Measurements from ENCODE around the gene ZNF775. TPM values are rescaled to one million over a fixed set of nuclear protein-coding genes. Genes with fewer than 3 reads are reported as not detected.

Gene ZNF775
- total RNA-seq, 1 donor from 2014 or later = 4.5 TPM

DNA sequence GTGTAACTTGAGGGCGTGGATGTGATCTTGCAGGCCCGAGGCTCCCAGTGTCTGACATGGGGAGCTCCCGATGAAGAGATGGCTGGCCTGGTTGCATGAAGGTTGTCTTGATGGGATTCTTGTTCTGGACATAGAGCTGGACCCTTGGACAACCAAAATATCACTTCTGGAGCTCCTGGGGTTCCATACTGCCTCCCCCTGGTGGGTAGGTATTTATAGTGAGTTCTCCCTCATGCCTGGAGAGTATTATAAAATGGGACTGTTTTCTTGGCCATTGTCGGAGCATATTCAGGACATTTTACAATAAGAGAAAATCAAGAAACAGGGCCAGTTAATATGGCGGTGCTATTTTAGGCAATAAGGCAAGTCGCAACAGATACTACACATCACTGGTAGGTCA, 38.7 kb downstream of the ZNF775 start:
- no peak overlapping the region for H3K4me3 ChIP-seq
- H3K4me1 ChIP-seq = peaks cover 6% of the 10 kb centered on the region
- H3K36me3 ChIP-seq = no peaks in the 10 kb centered on the region
- H3K9me3 ChIP-seq = no peaks in the 10 kb centered on the region
- ATAC-seq (no peak), DNase-seq (no peak)
- intact Hi-C loops (cut with DNase I) = no loop called here
- H3K27me3 ChIP-seq (ENCODE audit: low read depth) = no peaks in the 10 kb centered on the region
- no peak overlapping the region for H3K27ac ChIP-seq
- TF ChIP-seq, protein P1, sequence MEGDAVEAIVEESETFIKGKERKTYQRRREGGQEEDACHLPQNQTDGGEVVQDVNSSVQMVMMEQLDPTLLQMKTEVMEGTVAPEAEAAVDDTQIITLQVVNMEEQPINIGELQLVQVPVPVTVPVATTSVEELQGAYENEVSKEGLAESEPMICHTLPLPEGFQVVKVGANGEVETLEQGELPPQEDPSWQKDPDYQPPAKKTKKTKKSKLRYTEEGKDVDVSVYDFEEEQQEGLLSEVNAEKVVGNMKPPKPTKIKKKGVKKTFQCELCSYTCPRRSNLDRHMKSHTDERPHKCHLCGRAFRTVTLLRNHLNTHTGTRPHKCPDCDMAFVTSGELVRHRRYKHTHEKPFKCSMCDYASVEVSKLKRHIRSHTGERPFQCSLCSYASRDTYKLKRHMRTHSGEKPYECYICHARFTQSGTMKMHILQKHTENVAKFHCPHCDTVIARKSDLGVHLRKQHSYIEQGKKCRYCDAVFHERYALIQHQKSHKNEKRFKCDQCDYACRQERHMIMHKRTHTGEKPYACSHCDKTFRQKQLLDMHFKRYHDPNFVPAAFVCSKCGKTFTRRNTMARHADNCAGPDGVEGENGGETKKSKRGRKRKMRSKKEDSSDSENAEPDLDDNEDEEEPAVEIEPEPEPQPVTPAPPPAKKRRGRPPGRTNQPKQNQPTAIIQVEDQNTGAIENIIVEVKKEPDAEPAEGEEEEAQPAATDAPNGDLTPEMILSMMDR (IDR thresholded peaks at IDR 0.05) = no peak

DNA sequence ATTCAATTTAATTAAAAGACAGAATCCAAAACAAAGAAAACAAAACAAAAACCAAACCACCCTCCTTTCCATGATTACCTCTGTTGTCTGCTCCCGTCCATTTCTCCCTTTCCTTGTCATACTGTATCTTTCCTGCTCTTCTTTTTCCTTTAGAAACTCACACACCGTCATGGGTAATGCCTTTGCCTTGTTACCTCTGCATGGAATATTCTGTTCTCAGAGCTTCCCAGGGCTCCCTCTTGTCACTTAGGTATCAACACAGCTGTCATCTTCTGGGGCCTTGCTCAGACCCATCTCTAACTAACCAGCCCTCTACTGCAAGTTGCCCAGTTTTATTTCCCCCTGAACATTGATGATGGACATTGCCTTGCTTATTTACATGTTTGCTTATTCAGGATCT, 41.1 kb downstream of the ZNF775 start:
- Histone ChIP-seq H3K36me3 (no peaks in the 10 kb centered on the region), H3K27ac (no peak overlapping the region), H3K27me3 (ENCODE audit: low read depth) (no peaks in the 10 kb centered on the region), H3K9me3 (no peaks in the 10 kb centered on the region), H3K4me3 (no peak overlapping the region), H3K4me1 (peaks cover 6% of the 10 kb centered on the region)
- ATAC-seq (no peak), DNase-seq (no peak)
- TF ChIP-seq, protein P1 (IDR thresholded peaks at IDR 0.05) = no peak
- intact Hi-C loops (cut with DNase I) = no loop called here

DNA sequence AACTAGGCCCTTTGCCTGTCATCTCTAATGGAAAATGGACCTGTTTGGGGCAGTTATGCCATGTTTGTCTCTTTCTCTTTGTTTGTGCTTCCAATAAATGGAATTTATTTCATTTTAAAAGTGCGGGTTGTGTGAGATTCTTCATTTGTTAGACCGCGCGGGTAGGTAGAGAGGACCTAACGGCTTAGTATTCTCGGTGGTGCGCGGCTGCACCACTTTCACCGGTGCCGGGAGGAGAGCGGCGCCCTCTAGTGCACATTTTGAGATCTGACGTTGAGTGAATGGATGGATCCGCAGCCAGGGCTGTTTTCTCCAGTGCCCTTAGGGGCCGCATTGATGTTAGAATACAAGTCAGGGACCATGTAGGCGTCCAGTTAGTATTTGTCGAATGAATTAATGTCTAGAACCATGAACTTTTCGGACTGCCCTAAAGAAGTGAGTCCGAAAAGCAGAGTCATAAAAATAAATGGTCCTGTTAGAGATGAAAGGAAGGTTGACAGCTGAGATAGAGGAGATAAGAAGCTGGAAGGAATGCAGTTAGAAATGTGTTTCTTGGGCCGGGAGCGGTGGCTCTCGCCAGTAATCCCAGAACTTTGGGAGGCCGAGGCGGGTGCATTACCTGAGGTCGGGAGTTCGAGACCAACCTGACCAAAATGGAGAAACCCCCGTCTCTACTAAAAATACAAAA, 42.0 kb downstream of the ZNF775 start:
- Histone ChIP-seq H3K27me3 (ENCODE audit: low read depth) (no peaks in the 10 kb centered on the region), H3K4me3 (no peak overlapping the region), H3K4me1 (peaks cover 6% of the 10 kb centered on the region), H3K36me3 (no peaks in the 10 kb centered on the region), H3K27ac (no peak overlapping the region), H3K9me3 (no peaks in the 10 kb centered on the region)
- intact Hi-C loops (cut with DNase I) = no loop called here
- TF ChIP-seq, protein P1 (IDR thresholded peaks at IDR 0.05) = peak; percentile 86
- peak; percentile 95 to 96 for ATAC-seq
- DNase-seq = peak; percentile 86

DNA sequence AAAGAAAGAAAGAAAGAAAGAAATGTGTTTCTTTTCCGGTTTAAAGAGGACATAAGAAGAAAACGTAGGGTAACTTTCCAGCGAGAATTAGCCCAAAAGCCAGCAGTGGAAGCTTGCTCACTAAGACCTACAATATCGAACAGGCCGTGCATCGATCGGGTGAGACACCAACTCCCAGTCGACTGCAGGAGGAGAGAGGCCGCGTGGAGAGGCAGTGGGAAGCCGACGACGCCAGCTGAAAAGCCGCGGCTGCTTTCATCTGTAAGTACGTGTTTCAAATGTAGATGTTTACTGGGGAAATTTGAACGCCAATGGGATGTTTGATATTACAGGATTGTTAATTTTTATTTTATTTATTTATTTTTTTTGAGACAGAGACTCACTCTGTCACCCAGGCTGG, 42.7 kb downstream of the ZNF775 start:
- no peak for DNase-seq
- intact Hi-C loops (cut with DNase I) = no loop called here
- ATAC-seq = no peak

DNA sequence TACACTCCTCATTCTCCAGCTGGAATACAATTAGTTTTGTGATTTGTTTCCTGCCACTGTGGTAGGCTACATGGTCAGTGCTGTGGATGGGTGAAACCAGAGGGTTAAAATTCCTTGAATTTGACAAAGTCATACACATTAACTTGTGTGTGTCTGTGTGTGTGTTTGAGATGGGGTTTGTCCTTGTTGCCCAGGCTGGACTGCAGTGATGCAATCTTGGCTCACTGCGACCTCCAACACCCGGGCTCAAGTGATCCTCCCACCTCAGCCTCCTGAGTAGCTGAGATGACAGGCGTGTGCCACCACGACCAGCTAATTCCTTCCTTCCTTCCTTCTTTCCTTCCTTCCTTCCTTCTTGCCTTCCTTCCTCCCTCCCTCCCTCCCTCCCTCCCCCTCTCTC, 46.5 kb downstream of the ZNF775 start:
- H3K36me3 ChIP-seq = no peaks in the 10 kb centered on the region
- H3K4me1 ChIP-seq = peaks cover 21% of the 10 kb centered on the region
- no peaks in the 10 kb centered on the region for H3K27me3 ChIP-seq (ENCODE audit: low read depth)
- no peak overlapping the region for H3K4me3 ChIP-seq
- H3K27ac ChIP-seq = no peak overlapping the region
- intact Hi-C loops (cut with DNase I) = no loop called here
- no peak for DNase-seq
- H3K9me3 ChIP-seq = no peaks in the 10 kb centered on the region
- TF ChIP-seq, protein P1 (IDR thresholded peaks at IDR 0.05) = no peak
- ATAC-seq = no peak

More for the DNA sequence above, 42.7 kb downstream of the ZNF775 start:
- H3K4me1 ChIP-seq = peaks cover 6% of the 10 kb centered on the region
- TF ChIP-seq, protein P1 (IDR thresholded peaks at IDR 0.05) = no peak
- H3K27ac ChIP-seq = no peak overlapping the region
- H3K9me3 ChIP-seq = no peaks in the 10 kb centered on the region
- no peaks in the 10 kb centered on the region for H3K27me3 ChIP-seq (ENCODE audit: low read depth)
- H3K36me3 ChIP-seq = no peaks in the 10 kb centered on the region
- H3K4me3 ChIP-seq = no peak overlapping the region
